Measurements from ENCODE around the gene XIRP1.

DNA sequence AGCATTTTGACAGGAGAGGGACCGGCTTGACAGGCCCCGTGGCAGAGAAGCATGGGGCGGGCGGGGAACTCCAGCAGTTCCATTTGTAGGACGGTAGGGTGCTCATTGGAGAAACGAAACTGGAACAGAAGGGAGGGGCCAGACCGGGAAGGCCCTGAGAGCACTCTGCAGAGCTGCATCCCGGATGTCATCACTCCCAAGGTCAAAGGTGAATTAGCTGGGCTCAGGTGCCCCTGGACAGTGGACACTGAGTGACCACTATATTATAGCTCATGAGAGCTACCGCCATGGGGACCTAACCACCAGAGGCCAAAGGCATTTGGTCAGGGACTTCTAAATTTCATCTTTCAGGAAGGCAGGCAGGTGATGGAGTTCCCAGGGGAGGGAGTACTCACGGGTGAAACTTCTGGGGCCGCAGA lies 46.3 kb downstream of the XIRP1 start:
- TF ChIP-seq CREB3 (CRISPR knock-in tag; IDR thresholded peaks at IDR 0.05), result no peak
- no peak for TF ChIP-seq HNF4A (CRISPR knock-in tag; IDR thresholded peaks at IDR 0.05)
- no peak for TF ChIP-seq POLR2A (IDR thresholded peaks at IDR 0.05; ENCODE audit: insufficient read depth in 1 of 2, low read depth in 2 of 2, low read length in 2 of 2)
- no peak for TF ChIP-seq BRCA1 (CRISPR knock-in tag; IDR thresholded peaks at IDR 0.05)
- no peak for TF ChIP-seq NFE2 (CRISPR knock-in tag; IDR thresholded peaks at IDR 0.05)
- no peak for TF ChIP-seq THAP11 (CRISPR knock-in tag; IDR thresholded peaks at IDR 0.05)
- TF ChIP-seq REST (IDR thresholded peaks at IDR 0.05; ENCODE audit: borderline replicate concordance in 1 of 2, low read depth in 1 of 2, low read length in 2 of 2), result no peak
